Mesothelial cell of epicardium (in vitro differentiated cells): ENCODE measurements around the gene LRSAM1. TPM values are rescaled to one million over a fixed set of nuclear protein-coding genes. Genes with fewer than 3 reads are reported as not detected.
A peak's percentile ranks its signal among the peaks of the same experiment; 100 is the strongest.

Experiments used
- DNase-seq, 2 experiments: peaks; one replicate each; pipeline ENCODE4 v3.0.0; 2021; ENCODE audit warnings: low spot score in 2 of 2; ENCODE audit not compliant: unreplicated experiment in 2 of 2
- H3K27ac Mint-ChIP-seq: 2 replicates; pipeline ENCODE4 v1.8.0; 2021; ENCODE audit warnings: mixed read lengths
- H3K27me3 Mint-ChIP-seq: 2 replicates; pipeline ENCODE4 v1.8.0; 2021; ENCODE audit warnings: low read depth, mixed read lengths
- H3K36me3 Mint-ChIP-seq: 2 replicates; pipeline ENCODE4 v1.8.0; 2021; ENCODE audit warnings: mixed read lengths
- H3K4me1 Mint-ChIP-seq: 2 replicates; pipeline ENCODE4 v1.8.0; 2021; ENCODE audit warnings: mixed read lengths
- H3K4me3 Mint-ChIP-seq: 2 replicates; pipeline ENCODE4 v1.8.0; 2021; ENCODE audit warnings: mild to moderate bottlenecking, moderate library complexity, mixed read lengths
- H3K9me3 Mint-ChIP-seq: 2 replicates; pipeline ENCODE4 v1.8.0; 2021; ENCODE audit warnings: mixed read lengths
- CTCF ChIP-seq: fragments of 200-600 bp; sonication (generic); IDR thresholded peaks from one replicate; pipeline ENCODE4 v1.5.0; 2021; ENCODE audit warnings: antibody characterized with exemption; ENCODE audit not compliant: unreplicated experiment
- total RNA-seq: library from RNA; stranded (reverse); gene quantifications from 3 replicates; pipeline ENCODE4 v1.2.1, GENCODE V29; 2021

The LRSAM1 gene
- total RNA-seq, 1 donor from 2014 or later = 27.4 TPM

GRCh38 chr9:127516835-127517607, 65.7 kb downstream of the LRSAM1 start:
- H3K27me3 Mint-ChIP-seq = no peaks in the 10 kb centered on the region
- TF ChIP-seq CTCF = no peak
- DNase-seq = no peak
- H3K9me3 Mint-ChIP-seq = no peaks in the 10 kb centered on the region
- H3K4me3 Mint-ChIP-seq = no peak overlapping the region
- H3K36me3 Mint-ChIP-seq = peaks cover 35% of the 10 kb centered on the region
- H3K4me1 Mint-ChIP-seq = peaks cover 19% of the 10 kb centered on the region
- no peak overlapping the region for H3K27ac Mint-ChIP-seq

- Mint-ChIP-seq H3K27ac (no peak overlapping the region), H3K27me3 (no peaks in the 10 kb centered on the region), H3K4me1 (peaks cover 21% of the 10 kb centered on the region), H3K4me3 (no peak overlapping the region), H3K9me3 (no peaks in the 10 kb centered on the region), H3K36me3 (peaks cover 37% of the 10 kb centered on the region)
- no peak for DNase-seq
- no peak for TF ChIP-seq CTCF
Observed at GRCh38 chr9:127517620-127518019, 66.3 kb downstream of the LRSAM1 start.

GRCh38 chr9:127518091-127518856, 67.0 kb downstream of the LRSAM1 start:
- no peak for TF ChIP-seq CTCF
- peak overlapping the region; percentile 30 for H3K27ac Mint-ChIP-seq
- DNase-seq = no peak
- H3K4me3 Mint-ChIP-seq = no peak overlapping the region
- no peaks in the 10 kb centered on the region for H3K27me3 Mint-ChIP-seq
- peaks cover 35% of the 10 kb centered on the region for H3K36me3 Mint-ChIP-seq
- peaks cover 23% of the 10 kb centered on the region for H3K4me1 Mint-ChIP-seq
- no peaks in the 10 kb centered on the region for H3K9me3 Mint-ChIP-seq

GRCh38 chr9:127519301-127520166, 68.2 kb downstream of the LRSAM1 start:
- peak in 1 of 2 experiments; percentile 53 for DNase-seq
- Mint-ChIP-seq H3K36me3 (peaks cover 46% of the 10 kb centered on the region), H3K9me3 (no peaks in the 10 kb centered on the region), H3K4me3 (no peak overlapping the region), H3K27me3 (no peaks in the 10 kb centered on the region), H3K4me1 (peaks cover 23% of the 10 kb centered on the region), H3K27ac (peak overlapping the region; percentile 85)
- TF ChIP-seq CTCF = no peak
